IPS-NIHi7 (cell line): ENCODE data around the gene ZNG1C.
"Not testable (repeated sequence)": the region's sequence is repeated elsewhere in the genome, so short reads cannot be mapped to it uniquely, and the experiment has no call there.

ENCODE experiments used
- DNase-seq: peaks from one replicate; pipeline ENCODE4 v3.0.0; 2012; ENCODE audit warnings: mixed read lengths; ENCODE audit errors: extremely low spot score

ZNG1C gene

GRCh38 chr9:68241683-68242082 is at the start of gene ZNG1C:
Gene ZNG1C, plus strand, starts transcription at chr9:68241983. Its CDS starts 49 bp downstream, at chr9:68242032.
- not testable (repeated sequence) for DNase-seq

GRCh38 chr9:68242437-68242836 is 654 bp downstream of the ZNG1C start:
- not testable (repeated sequence) for DNase-seq

DNA sequence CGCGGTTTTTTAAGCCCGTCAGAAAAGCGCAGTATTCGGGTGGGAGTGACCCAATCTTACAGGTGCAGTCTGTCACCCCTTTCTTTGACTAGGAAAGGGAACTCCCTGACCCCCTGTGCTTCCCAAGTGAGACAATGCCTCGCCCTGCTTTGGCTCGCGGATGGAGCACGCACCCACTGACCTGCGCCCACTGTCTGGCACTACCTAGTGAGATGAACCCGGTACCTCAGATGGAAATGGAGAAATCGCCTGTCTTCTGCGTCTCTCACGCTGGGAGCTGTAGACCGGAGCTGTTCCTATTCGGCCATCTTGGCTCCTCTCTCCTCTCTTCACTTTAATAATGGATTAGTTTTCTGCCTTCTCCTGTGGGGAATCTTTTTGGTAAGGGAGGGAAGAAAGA is 39.3 kb downstream of the ZNG1C start:
- not testable (repeated sequence) for DNase-seq

DNA sequence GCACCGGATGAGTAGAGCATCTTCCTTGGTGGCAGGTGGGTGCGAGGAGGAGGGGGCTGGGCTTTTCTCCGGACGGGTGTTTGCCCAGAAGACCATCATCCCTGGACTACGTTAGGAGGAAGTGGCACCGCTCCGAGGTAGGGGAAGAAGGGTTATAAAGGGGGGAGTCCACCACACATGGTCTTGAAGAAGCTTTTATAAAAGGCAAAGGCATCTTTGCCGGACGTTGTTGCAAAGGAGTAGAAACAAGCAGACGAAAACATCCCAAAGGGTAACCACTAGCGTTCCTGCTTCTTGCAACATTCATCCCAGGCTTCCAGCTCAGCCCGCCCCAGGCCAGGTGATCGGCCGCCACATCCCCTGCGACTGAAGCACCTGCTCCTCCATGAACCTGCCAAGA is 60.8 kb downstream of the ZNG1C start, which contains the start of gene FOXD4L3:
Gene FOXD4L3 (plus strand): TSS at position 301 of the 400 bp plus-strand sequence. CDS start 85 bp downstream, at position 386.
- not testable (repeated sequence) for DNase-seq

GRCh38 chr9:68303771-68304170 is 62.0 kb downstream of the ZNG1C start:
- not testable (repeated sequence) for DNase-seq

DNA sequence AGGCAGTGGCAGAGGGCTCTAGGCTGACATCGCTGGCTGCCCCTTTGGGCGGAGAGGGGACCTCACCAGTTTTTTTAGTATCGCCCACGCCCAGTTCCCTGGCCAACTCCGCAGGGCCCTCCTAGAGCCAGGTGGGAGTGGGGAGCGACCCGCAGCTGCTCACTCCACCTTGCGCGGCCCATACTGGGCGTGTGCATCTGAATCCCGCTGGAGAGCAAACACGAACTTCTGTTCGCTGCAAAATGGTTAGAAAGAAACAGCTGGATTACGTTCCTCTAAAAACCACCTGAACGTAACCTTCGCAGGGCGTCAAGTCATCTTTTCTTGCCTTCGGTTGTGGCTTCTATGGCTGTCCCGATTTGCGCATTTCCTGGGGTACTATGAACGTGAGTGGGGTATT is 62.4 kb downstream of the ZNG1C start:
- not testable (repeated sequence) for DNase-seq

GRCh38 chr9:68304777-68305176 is 63.0 kb downstream of the ZNG1C start:
- DNase-seq, result not testable (repeated sequence)

- not testable (repeated sequence) for DNase-seq
These were observed 64.0 kb downstream of the ZNG1C start for GRCh38 chr9:68305680-68306285.

GRCh38 chr9:68306391-68306964 is 64.7 kb downstream of the ZNG1C start:
- DNase-seq, result not testable (repeated sequence)

GRCh38 chr9:68307127-68307526 is 65.3 kb downstream of the ZNG1C start:
- DNase-seq, result not testable (repeated sequence)

DNA sequence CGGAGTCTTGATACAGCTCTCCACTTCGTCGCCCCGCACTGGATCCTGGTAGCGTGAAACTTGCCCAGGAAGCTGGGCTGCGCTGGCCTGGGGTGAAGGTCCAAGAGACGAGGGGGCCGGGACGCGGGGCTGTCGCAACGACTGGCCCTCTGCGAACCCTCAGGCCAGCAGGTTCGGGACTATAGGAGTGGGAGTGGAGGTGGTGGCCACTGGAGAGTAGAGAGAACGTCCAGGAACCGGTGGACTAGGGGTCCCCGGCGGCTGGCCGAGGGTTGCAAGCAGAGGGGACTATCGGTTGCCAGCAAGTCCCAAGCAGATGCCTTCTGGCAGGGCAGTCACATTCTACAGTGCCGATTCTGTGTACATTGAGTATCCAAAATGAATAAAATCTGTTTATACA is 65.9 kb downstream of the ZNG1C start:
- not testable (repeated sequence) for DNase-seq

GRCh38 chr9:68311208-68311607 is 69.4 kb downstream of the ZNG1C start:
- not testable (repeated sequence) for DNase-seq

DNA sequence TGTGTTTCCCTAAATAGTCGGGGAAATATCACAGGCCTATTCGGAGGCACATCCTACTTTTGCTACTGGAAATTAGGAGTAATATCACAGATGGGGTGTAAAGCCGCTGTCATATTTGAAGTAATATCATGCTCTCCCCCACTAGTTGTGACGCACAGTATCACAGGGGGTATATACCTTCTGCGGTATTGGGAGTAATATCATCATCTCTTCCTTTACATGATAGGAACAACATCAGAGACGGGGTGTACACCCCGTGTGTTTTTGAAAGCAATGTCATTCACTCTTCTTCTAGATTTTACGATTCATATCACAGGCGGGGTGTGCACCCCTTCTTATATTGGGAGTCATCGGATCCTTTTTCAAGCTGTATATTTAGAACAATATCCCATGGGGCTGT is 76.4 kb downstream of the ZNG1C start:
- not testable (repeated sequence) for DNase-seq

DNA sequence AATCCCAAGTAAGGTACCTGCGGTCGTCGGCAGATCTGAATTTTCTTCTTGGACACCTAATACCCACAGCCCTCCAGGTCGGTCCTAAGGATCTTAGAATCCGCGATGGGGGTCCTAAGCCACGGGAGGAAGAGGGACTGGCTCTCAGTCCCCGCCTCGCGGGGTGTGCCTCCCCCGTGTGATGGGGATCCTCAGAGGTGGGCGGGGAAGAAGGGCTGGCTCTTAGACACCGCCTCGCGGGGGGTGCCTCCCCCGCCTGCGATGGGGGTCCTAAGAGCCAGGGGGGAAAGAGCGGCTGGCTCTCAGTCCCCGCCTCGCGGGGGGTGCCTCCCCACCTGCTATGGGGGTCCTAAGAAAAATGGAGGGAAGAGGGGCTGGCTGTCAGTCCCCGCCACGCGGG is 82.0 kb downstream of the ZNG1C start:
- DNase-seq, result not testable (repeated sequence)

DNA sequence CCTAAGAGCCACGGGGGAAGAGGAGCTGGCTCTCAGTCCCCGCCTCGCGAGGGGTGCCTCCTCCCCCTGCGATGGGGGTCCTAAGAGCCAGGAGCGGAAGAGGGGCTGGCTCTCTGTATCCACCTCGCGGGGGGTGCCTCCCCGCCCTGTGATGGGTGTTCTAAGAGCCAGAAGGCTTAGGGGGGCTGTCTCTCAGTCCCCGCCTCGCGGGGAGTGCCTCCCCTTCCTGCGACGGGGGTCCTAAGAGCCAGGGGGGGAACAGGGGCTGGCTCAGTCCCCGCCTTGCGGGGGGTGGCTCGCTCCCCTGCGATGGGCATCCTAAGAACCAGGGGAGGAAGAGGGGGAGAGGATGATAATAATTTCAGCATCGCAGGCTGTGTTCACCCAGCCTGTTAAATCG is 82.7 kb downstream of the ZNG1C start:
- not testable (repeated sequence) for DNase-seq

GRCh38 chr9:68329106-68329505 is 87.3 kb downstream of the ZNG1C start:
- not testable (repeated sequence) for DNase-seq

- not testable (repeated sequence) for DNase-seq
These were observed 88.9 kb downstream of the ZNG1C start for GRCh38 chr9:68330531-68331173.

GRCh38 chr9:68332122-68332521 is 90.3 kb downstream of the ZNG1C start:
- not testable (repeated sequence) for DNase-seq

DNA sequence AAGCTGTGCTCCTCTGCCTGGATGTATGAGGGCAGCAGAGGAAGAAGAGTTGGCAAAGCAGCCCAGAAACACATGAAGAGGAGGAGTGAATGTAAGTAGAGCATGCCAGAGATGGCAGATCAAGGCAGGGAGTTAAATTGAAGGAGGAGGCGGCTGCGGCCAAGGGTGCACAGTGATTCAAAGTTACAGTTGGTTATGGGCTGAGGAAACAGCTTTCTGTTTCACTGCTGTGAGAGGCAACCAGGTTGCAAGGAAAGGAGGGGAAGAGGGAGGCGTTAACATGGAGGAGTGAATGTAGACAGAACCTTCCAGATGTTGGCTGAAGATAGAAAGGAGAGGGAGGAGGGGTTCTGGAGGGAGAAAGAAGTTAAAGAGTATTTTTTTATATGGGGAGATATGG is 94.2 kb downstream of the ZNG1C start:
- not testable (repeated sequence) for DNase-seq

DNA sequence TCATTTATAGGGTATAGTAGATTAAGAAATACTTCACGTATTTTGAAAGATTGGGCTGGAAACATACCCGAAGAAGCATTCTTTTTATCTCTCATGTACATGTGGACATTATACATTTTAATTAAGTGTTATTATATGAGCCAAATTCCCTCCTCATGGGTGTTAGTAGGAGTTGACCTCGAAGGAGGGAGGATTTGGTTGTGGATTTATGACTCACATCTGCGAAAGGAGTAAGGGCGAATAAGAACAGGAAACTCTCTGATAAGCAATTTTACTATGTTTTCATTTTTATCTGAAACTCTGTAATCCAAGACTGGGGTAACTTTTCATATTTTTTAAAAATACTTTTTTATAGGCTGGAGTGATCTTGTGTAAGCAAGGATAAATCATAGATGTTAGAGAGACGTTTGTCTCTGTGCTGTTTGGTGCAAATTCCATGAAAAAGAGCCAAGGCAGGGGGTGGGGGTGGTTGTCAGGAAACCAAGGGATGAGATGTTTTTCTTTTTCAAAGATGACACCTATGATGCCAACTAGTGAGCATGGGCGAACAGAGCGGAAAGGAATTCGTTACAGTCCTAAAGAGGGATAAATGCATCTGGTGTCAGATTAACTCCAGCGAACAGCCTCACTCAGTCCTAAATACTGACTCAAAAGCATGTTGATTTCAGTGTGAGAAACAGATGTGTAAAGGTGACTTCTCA is 95.0 kb downstream of the ZNG1C start:
- DNase-seq, result not testable (repeated sequence)

DNA sequence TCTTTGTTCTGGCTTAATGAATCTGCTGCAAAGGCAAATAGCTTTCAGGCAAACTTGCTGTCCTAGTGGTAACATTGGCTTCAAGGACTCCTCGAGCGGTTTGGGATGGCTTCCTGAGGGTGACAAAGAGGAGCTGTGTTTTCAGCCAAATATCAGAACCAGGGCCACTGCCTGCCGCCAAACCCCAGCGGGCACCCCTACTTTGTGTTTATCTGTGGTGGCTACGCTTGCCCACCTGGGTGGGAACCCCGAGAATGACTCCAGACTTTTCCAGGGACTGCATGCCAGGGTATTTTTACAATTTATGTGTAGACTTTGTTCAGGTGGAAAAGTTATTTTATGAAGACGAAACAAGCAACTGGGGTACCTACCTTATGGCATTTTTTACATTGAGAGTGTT is 96.2 kb downstream of the ZNG1C start:
- DNase-seq, result not testable (repeated sequence)
